ENCODE data around the gene CPEB4. TPM values are rescaled to one million over a fixed set of nuclear protein-coding genes. Genes with fewer than 3 reads are reported as not detected.
A peak's percentile ranks its signal among the peaks of the same experiment; 100 is the strongest.

CPEB4 gene
- total RNA-seq (100 to 1,000 TPM in 2 of 7 donors, 10 to 100 TPM in 5; 65.5 to 107 (median 88.3) TPM), polyA plus RNA-seq (1 to 10 TPM; 2.3 to 7.3 (median 2.9) TPM)
- long read RNA-seq, donor 1, partial matches to known transcripts = 71 of 75 reads
- long read RNA-seq, donor 1, other reads (novel, unspliced or antisense) = 0 of 75 reads
- long read RNA-seq, donor 2, partial matches to known transcripts = 0 of 3 reads
- long read RNA-seq, donor 2, other reads (novel, unspliced or antisense) = 0 of 3 reads

DNA sequence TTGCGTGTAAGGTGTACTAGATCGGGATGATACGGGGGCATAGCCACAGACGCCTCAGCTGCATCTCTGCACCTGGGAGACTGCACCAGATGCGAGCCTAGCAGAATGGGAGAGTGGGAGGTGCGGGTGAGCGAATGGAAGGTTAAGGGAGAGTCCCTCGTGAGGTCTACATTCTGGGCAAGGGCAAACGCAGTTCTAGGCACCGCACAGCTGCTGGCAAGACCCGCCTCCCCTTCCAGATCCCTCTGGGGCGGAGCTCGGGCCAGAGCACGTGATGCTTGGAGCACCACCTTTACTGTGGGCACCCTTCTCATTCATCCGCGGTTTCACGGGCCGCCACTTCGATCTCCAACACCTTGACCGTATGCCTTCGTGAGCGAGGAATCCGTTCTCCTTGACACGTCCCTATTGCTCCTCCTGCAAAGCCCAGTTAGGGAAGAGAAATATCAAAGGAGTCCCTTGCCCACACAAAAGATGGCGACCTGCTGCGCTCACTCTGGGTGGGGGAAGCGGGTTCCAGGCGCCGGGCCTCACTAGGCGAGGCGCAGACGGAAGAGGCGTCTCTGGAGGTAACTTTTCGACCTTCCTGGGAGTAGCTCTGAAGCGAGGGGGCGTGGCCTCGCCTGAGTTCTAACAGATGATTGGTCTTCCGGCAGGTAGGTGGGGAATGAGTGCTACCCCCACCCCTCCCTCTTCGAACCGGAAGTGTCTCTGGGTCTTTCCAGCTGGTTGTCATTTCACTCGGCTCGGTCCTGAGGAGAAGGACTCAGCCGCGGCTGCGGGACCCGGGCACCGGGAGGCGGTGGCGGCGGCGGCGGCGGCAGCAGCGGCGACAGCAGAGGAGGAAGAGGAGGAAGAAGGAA is at the start of gene CPEB4:
Gene CPEB4, plus strand, starts transcription at position 740 of the 863 bp plus-strand sequence. CDS start 1,385 bp downstream, outside the sequence.
- H3K4me3 ChIP-seq = peak within 1 kb of the TSS; percentile 58 to 81 (median 74)
- peak; percentile 98 for DNase-seq
- peaks cover 35 to 85% (median 78%) of the 10 kb centered on the region in 6 donors for H3K4me1 ChIP-seq
- intact Hi-C loops (cut with DNase I; ENCODE audit: low total_unique reads) = no loop called here
- no peaks in the 10 kb centered on the region for H3K27me3 ChIP-seq (replicated peaks in 1 of 7)
- H3K36me3 ChIP-seq = no peaks in the 10 kb centered on the region
- 4 to 5% (median 4%) methylated on average over 53 to 55 of the region's 55 CpGs for WGBS, 5 donors
- H3K9me3 ChIP-seq = peaks cover 0 to 1% (median 0%) of the 10 kb centered on the region in 8 donors
- TF ChIP-seq POLR2A (IDR thresholded peaks at IDR 0.05) = peak; percentile 65 to 95 (median 79)
- TF ChIP-seq, protein P1, sequence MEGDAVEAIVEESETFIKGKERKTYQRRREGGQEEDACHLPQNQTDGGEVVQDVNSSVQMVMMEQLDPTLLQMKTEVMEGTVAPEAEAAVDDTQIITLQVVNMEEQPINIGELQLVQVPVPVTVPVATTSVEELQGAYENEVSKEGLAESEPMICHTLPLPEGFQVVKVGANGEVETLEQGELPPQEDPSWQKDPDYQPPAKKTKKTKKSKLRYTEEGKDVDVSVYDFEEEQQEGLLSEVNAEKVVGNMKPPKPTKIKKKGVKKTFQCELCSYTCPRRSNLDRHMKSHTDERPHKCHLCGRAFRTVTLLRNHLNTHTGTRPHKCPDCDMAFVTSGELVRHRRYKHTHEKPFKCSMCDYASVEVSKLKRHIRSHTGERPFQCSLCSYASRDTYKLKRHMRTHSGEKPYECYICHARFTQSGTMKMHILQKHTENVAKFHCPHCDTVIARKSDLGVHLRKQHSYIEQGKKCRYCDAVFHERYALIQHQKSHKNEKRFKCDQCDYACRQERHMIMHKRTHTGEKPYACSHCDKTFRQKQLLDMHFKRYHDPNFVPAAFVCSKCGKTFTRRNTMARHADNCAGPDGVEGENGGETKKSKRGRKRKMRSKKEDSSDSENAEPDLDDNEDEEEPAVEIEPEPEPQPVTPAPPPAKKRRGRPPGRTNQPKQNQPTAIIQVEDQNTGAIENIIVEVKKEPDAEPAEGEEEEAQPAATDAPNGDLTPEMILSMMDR (IDR thresholded peaks at IDR 0.05 in 8 of 11, conservative IDR thresholded peaks at IDR 0.05 in 3 of 11) = peak in 1 of 11 experiments; percentile 31
- peak; percentile 98 to 99 (median 99) for TF ChIP-seq POLR2AphosphoS5 (IDR thresholded peaks at IDR 0.05)
- H3K27ac ChIP-seq = peak within 1 kb of the TSS; percentile 75 to 98 (median 92)

DNA sequence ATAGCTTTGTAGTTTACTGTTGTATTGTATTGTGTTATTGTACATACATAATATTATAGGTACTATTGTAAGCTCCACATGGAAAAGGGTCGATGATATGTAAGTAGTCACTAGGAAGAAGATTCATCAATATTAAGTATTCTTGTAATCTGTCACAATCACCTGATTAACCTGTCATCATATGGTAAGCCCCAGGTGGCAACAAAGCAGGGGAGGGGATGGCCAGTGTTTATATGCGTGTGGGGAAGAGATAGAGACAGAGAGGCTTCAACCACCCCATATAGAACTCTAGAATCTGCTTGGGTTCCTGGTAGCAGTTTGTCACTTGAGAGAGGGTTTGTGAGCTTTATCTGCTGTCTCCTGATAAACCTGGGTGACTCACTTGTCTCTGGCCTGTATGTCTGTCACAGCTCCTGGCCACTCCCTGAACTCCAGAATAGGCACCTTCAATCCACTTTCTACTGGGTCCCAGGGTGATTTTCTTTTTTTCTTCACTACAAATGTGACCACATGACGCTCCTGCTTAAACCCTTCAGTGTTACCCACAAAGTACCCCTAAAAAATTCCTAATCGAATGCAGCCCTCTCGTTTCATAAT is 48.9 kb upstream of the CPEB4 start:
- no peak for DNase-seq
- H3K36me3 ChIP-seq = no peaks in the 10 kb centered on the region
- no peaks in the 10 kb centered on the region for H3K9me3 ChIP-seq
- H3K27me3 ChIP-seq (replicated peaks in 1 of 7) = no peaks in the 10 kb centered on the region
- no peak overlapping the region for H3K27ac ChIP-seq
- H3K4me1 ChIP-seq = peaks cover 0 to 21% (median 4%) of the 10 kb centered on the region in 6 donors
- no peak overlapping the region for H3K4me3 ChIP-seq
- WGBS, 5 donors = 63 to 76% (median 71%) methylated on average over 5 of the region's 5 CpGs
- TF ChIP-seq, protein P1 (IDR thresholded peaks at IDR 0.05 in 8 of 11, conservative IDR thresholded peaks at IDR 0.05 in 3 of 11) = no peak
- TF ChIP-seq POLR2A (IDR thresholded peaks at IDR 0.05) (no peak), POLR2AphosphoS5 (IDR thresholded peaks at IDR 0.05) (no peak)
- intact Hi-C loops (cut with DNase I; ENCODE audit: low total_unique reads) = no loop called here

DNA sequence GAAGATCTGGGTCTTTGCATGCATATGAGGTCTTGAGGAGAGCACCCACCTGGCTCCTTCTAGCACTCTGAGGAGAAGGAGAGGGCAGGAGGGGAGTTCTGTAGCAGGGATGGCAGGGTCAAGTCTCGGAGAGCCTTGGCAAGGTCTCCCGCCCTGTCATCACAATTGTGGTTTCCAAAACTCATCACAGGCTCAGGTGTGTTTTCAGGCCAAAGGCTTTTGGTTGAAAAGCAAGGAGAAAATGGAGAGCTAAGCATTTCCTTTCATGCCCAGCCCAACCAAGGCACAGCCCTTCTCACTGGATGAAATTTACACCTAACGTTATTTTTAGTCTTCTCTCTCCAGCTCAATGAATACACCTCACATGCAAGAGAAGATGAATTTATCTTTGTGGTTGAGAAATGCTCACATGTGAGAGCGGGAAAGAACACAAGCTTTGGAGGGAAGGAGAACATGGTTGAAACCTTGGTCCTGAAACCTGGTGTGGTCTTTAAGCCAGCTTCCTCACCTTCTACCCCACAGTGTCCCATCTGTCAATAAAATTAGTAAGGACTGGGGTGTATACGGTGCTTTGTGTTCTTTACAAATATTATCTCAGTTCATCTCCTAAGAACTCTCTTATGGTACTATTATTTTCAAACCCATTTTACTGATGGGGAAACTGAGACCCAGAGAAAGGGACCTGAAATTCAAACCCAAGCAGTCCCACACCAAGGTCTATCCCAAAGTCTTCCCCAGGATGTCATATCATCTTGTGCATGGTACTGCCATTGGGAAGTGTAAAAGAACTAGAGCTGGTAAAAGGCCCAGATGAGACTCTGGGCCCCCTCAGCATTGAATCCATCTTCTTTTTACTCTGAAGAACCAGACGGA is 47.8 kb upstream of the CPEB4 start:
- no peak for DNase-seq
- TF ChIP-seq POLR2AphosphoS5 (IDR thresholded peaks at IDR 0.05) (no peak), POLR2A (IDR thresholded peaks at IDR 0.05) (no peak)
- Histone ChIP-seq H3K4me1 (peaks cover 0 to 10% (median 0%) of the 10 kb centered on the region in 6 donors), H3K27me3 (replicated peaks in 1 of 7) (no peaks in the 10 kb centered on the region), H3K27ac (no peak overlapping the region), H3K9me3 (no peaks in the 10 kb centered on the region), H3K36me3 (no peaks in the 10 kb centered on the region), H3K4me3 (no peak overlapping the region)
- 79 to 95% (median 92%) methylated on average over 6 of the region's 6 CpGs for WGBS, 5 donors
- intact Hi-C loops (cut with DNase I; ENCODE audit: low total_unique reads) = no loop called here

DNA sequence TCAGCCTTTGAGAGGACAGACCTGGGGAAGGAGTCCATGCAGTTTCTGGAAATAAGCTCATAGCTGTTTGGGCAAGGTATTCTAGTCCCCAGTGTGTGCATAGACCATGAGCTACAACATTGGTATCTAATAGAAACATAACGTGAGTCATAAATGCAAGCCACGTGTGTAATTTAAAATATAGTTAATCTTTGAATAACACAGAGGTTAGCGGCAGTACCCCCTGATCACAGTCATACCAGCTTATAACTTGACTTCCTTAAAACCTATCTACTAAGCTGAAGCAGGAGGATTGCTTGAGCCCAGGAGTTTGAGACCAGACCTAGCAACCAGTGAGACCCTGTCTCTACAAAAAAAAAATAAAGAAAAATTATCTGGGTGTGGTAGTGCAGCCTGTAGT is 46.4 kb upstream of the CPEB4 start:
- intact Hi-C loops (cut with DNase I; ENCODE audit: low total_unique reads) = no loop called here
- Histone ChIP-seq H3K4me3 (no peak overlapping the region), H3K27ac (no peak overlapping the region), H3K4me1 (no peaks in the 10 kb centered on the region), H3K27me3 (replicated peaks in 1 of 7) (no peaks in the 10 kb centered on the region), H3K9me3 (no peaks in the 10 kb centered on the region), H3K36me3 (no peaks in the 10 kb centered on the region)
- TF ChIP-seq, protein P1 (IDR thresholded peaks at IDR 0.05 in 8 of 11, conservative IDR thresholded peaks at IDR 0.05 in 3 of 11) = no peak
- no peak for TF ChIP-seq POLR2AphosphoS5 (IDR thresholded peaks at IDR 0.05)
- no peak for TF ChIP-seq POLR2A (IDR thresholded peaks at IDR 0.05)
- no peak for DNase-seq
- WGBS, 5 donors = 82 to 97% (median 96%) methylated on average over 3 of the region's 3 CpGs
